ENCODE results near the gene SAMD4B.
A peak's percentile ranks its signal among the peaks of the same experiment; 100 is the strongest.

SAMD4B gene

GRCh38 chr19:39379865-39380396, 37.7 kb downstream of the SAMD4B start:
- H3K4me3 ChIP-seq (ENCODE audit: low read length) = no peak overlapping the region
- TF ChIP-seq ZNF274 (IDR thresholded peaks at IDR 0.05; ENCODE audit: low read depth, low read length) = no peak

GRCh38 chr19:39380521-39381502, 38.6 kb downstream of the SAMD4B start:
- no peak for TF ChIP-seq ZNF274 (IDR thresholded peaks at IDR 0.05; ENCODE audit: low read depth, low read length)
- no peak overlapping the region for H3K4me3 ChIP-seq (ENCODE audit: low read length)

- no peak for TF ChIP-seq ZNF274 (IDR thresholded peaks at IDR 0.05; ENCODE audit: low read depth, low read length)
- H3K4me3 ChIP-seq (ENCODE audit: low read length) = no peak overlapping the region
Measured at GRCh38 chr19:39381910-39382611, 39.8 kb downstream of the SAMD4B start.

GRCh38 chr19:39382991-39383828, 41.0 kb downstream of the SAMD4B start:
- TF ChIP-seq ZNF274 (IDR thresholded peaks at IDR 0.05; ENCODE audit: low read depth, low read length) = no peak

GRCh38 chr19:39384839-39385568, 42.8 kb downstream of the SAMD4B start:
- no peak overlapping the region for H3K4me3 ChIP-seq (ENCODE audit: low read length)
- no peak for TF ChIP-seq ZNF274 (IDR thresholded peaks at IDR 0.05; ENCODE audit: low read depth, low read length)

More at GRCh38 chr19:39382991-39383828, 41.0 kb downstream of the SAMD4B start:
- no peak overlapping the region for H3K4me3 ChIP-seq (ENCODE audit: low read length)

GRCh38 chr19:39385629-39386411, 43.6 kb downstream of the SAMD4B start:
- no peak overlapping the region for H3K4me3 ChIP-seq (ENCODE audit: low read length)
- TF ChIP-seq ZNF274 (IDR thresholded peaks at IDR 0.05; ENCODE audit: low read depth, low read length) = no peak

- no peak for TF ChIP-seq ZNF274 (IDR thresholded peaks at IDR 0.05; ENCODE audit: low read depth, low read length)
- no peak overlapping the region for H3K4me3 ChIP-seq (ENCODE audit: low read length)
Measured at GRCh38 chr19:39386557-39386956, 44.3 kb downstream of the SAMD4B start.

- no peak for TF ChIP-seq ZNF274 (IDR thresholded peaks at IDR 0.05; ENCODE audit: low read depth, low read length)
- no peak overlapping the region for H3K4me3 ChIP-seq (ENCODE audit: low read length)
Measured at GRCh38 chr19:39388657-39389056, 46.4 kb downstream of the SAMD4B start.

GRCh38 chr19:39389631-39390414, 47.6 kb downstream of the SAMD4B start:
- H3K4me3 ChIP-seq (ENCODE audit: low read length) = peak overlapping the region; percentile 83
- TF ChIP-seq ZNF274 (IDR thresholded peaks at IDR 0.05; ENCODE audit: low read depth, low read length) = no peak

GRCh38 chr19:39390451-39390750, 48.2 kb downstream of the SAMD4B start:
- no peak for TF ChIP-seq ZNF274 (IDR thresholded peaks at IDR 0.05; ENCODE audit: low read depth, low read length)
- peak overlapping the region; percentile 83 for H3K4me3 ChIP-seq (ENCODE audit: low read length)

GRCh38 chr19:39390751-39391437, 48.7 kb downstream of the SAMD4B start, which contains the start of the genes MED29 and PAF1:
Gene MED29, plus strand, starts transcription at chr19:39391378. Its CDS starts 45 bp downstream, at chr19:39391423.
Gene PAF1, minus strand, starts transcription at chr19:39391106. Its CDS starts 242 bp downstream, at chr19:39390864.
- no peak for TF ChIP-seq ZNF274 (IDR thresholded peaks at IDR 0.05; ENCODE audit: low read depth, low read length)
- H3K4me3 ChIP-seq (ENCODE audit: low read length) = peak within 1 kb of the TSS; percentile 83

Data from GM08714 (cell line).